ENCODE measurements around the gene MYO1H.
"Not testable (repeated sequence)": the region's sequence is repeated elsewhere in the genome, so short reads cannot be mapped to it uniquely, and the experiment has no call there.

Gene MYO1H, protein sequence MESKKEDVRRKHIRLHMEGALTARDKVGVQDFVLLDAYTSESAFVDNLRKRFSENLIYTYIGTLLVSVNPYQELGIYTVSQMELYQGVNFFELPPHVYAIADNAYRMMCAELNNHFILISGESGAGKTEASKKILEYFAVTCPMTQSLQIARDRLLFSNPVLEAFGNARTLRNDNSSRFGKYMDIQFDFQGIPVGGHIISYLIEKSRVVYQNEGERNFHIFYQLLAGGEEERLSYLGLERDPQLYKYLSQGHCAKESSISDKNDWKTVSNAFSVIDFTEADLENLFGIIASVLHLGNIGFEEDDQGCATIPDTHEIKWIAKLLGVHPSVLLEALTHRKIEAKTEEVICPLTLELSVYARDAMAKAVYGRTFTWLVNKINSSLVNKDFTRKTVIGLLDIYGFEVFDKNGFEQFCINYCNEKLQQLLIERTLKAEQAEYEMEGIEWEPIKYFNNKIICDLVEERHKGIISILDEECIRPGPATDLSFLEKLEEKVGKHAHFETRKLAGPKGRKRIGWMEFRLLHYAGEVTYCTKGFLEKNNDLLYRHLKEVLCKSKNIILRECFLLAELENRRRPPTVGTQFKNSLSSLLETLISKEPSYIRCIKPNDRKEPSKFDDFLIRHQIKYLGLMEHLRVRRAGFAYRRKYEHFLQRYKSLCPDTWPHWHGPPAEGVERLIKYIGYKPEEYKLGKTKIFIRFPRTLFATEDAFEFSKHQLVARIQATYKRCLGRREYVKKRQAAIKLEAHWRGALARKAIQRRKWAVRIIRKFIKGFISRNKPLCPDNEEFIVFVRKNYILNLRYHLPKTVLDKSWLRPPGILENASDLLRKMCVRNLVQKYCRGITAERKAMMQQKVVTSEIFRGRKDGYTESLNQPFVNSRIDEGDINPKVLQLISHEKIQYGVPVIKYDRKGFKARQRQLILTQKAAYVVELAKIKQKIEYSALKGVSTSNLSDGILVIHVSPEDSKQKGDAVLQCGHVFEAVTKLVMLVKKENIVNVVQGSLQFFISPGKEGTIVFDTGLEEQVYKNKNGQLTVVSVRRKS

DNA sequence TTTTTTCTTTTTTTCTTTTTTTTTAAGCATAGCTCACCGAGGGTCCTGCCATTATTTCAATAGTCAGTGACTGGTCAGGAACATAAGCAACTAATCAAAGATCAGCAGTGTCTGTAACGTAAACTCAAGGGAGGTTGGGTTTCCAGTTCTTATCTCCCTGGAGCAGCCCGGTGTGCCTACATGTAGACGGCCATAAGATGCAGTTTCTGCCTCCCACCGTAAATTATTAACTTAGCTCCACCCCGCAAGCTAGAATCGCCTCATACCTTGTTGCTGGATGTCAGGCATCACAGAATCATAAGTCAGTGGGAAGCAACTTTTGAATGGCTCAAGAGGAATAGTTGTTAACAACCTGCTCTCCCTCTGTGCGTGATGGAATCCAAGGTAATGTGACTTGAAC, at the start of gene MYO1H:
Gene MYO1H, plus strand, starts transcription at position 312 of the 400 bp plus-strand sequence. Its CDS starts 61 bp downstream, at position 373.
- FAIRE-seq: no peak

GRCh38 chr12:109299849-109300248, 47.9 kb upstream of the MYO1H start:
- FAIRE-seq: no peak

DNA sequence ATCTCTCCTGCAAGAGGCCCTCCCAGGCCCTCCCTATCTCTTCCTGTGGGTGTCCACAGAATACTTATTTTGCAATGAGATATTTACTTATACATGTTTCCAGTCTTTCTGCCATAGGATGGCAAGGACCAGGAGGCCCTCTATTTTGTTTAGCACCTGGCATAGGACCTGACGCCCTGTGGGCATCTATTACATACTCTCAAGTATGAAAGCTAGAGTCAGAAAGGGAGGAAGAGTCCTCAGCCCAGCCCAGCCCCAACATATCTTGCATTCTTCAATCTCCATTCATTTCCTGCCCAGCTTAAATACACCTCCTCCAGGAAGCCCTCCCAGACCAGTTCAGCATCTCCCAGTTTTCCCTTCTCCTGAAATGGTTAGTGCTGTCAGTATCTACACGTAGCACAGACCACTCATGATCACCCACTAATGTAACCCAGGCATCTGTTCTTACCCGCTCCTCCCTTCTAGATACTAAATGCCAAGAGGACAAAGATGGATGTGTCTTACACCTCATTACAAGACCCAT, 46.0 kb upstream of the MYO1H start:
- FAIRE-seq: no peak

- no peak for FAIRE-seq
These were observed 45.3 kb upstream of the MYO1H start for GRCh38 chr12:109302358-109302757.

GRCh38 chr12:109302770-109303169, 44.9 kb upstream of the MYO1H start:
- no peak for FAIRE-seq

- FAIRE-seq: no peak
These were observed 43.2 kb upstream of the MYO1H start for GRCh38 chr12:109304485-109304884.

DNA sequence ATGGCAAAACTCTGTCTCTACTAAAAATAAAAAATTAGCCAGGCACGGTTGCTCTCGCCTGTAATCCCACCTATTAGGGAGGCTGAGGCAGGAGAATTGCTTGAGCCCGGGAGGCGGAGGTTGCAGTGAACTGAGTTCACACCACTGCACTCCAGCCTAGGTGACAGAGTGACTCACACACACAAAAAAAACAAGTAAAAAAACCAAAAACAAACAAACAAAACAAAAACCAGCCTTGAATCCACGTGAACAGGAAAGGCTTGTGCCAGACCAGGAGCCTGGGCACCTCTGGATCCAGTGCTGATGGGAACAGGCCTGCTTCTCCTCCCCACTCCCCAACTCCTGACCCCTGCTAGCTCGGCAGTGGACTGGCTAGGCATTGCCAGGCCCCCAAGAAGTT, 42.2 kb upstream of the MYO1H start:
- FAIRE-seq: no peak

DNA sequence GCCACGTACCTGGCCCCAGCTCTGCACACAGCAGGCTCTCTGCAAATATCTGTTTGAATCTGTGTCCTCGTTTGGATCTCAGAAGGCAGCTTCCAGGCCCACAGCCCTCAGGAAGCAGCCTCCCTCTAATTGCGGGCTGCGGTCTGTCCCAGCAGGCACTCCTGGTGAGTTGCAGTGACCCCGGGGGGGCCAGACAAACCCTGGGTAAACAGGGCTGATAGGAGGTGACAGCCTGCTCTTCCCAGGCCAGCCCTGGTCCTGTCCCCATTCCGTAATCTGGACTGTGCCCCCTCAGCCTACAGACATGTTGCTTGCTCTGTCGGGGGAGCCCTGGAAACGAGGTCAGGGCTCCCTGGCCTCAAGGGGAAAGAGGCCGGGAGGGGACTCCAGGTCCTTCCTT, 40.6 kb upstream of the MYO1H start:
- no peak for FAIRE-seq

- FAIRE-seq: no peak
These were observed 38.9 kb upstream of the MYO1H start, which contains the start of gene FOXN4 for GRCh38 chr12:109308534-109309380. FOXN4 (minus strand) TSS chr12:109309284; CDS start chr12:109308321, 963 bp downstream.

DNA sequence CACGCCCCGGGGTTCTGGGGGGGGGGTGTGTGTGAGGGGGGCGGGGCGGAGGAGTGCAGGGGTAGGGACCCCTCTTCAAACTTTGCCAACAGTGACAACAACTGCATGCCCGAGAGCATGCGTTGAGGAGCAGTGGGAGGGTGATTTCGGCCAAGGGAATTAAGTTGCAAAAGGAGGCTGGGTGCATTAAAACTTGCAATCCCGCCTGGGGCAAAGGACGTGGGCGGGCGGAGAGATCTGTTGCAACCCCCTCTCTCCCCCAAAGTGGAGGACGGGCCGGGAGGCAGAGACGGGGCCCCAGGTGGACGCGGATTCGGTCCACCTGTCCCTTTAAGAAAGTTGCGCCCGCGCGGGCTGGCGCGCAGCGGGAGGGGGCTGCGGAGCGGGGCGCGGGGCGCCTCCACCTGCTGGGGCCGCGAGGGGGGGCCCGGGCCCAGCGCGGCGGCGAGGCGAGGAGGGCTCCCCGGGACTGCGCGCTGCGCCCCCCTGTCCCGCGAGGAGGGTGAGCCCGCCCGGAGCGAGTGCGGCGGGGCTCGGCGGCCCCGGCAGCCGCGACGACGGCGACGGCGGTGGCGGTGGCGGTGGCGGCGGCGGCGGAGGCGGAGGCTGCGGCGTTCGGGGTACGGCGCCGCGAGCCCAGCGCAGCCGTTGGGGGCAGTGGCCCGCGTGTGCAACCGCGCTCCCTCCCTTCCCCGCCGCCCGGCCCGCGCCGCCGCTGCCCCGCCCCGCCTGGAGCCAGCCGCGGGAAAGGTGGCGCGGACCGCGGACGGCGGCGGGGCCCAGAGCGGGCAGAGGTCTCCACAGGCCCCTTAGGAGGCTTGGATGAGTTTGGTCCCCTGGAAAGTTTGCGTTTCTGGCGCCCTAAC, 38.1 kb upstream of the MYO1H start:
- FAIRE-seq: no peak

DNA sequence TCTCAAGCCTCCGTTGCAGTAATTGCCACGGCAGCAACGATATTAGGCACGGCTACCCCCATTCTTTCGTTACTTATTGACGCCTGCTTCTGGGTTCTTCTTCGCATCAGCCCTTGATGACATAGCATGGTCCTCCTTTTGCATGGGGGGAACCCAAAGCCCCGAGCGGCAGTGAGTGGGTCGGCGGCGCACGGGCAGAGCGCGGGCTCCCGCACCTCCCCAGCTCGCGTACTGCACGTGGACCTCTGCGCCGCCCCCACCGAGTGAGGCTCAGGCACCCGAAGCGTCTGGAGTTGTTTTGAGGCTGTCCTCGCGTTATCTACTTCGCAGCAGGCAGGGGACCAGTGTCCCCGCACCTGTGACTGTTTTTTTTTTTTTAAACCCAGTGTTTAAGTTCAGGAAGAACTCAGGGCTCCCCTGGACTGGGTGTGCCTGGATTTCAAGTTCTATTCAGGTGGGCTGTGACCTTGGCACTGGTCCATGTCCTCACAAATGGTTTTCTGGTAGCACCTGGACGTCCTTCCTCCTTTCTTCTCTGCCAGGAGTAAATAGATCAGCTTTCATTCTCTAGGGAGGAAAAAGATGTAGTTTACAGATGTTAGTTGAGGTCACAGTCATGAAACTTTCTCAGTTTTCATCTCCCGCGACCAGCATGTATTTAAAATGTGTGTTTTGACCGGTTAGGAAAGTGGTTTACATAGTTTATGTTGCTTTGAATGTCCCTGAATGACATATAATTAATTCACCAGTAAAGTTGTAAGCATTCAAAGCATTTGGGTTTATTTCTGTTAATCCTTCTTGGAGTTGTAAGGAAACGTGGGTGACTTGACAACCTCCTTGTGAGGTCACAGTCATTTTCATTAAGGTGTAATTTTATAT, 37.2 kb upstream of the MYO1H start:
- FAIRE-seq: no peak

DNA sequence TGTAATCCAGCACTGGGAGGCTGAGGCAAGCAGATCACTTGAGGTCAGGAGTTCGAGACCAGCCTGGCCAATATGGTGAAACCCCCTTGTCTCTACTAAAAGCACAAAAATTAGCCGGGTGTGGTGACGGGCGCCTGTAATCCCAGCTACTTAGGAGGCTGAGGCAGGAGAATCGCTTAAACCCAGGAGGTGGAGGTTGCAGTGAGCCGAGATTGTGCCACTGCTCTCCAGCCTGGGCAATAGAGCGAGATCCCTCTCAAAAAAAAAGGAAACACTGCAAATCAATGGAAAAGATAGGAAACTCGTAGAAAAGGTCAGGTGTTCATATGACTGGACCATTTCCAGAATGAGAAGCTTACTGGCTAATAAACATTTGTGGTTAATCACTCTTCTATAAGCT, 26.4 kb upstream of the MYO1H start:
- FAIRE-seq: not testable (repeated sequence)

DNA sequence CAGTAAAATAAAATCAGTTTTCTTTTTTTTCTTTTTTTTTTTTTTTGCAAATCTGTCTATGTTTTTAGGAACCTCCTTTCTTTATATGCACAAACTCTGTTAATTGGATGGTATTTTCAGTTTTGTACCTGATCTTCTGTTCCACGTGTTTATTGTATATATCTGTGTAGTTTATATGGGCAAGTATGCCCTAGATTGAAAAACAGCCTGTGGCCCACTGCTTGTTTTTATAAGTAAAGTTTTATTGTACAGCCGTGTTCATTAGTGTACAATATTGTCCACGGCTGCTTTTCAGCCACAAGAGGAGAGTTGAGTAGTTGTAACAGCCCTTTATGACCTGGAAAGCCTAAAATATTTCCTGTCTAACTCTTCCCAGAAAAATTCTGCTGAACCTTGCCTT, 18.7 kb upstream of the MYO1H start:
- no peak for FAIRE-seq

GRCh38 chr12:109329686-109330085, 18.0 kb upstream of the MYO1H start:
- no peak for FAIRE-seq

DNA sequence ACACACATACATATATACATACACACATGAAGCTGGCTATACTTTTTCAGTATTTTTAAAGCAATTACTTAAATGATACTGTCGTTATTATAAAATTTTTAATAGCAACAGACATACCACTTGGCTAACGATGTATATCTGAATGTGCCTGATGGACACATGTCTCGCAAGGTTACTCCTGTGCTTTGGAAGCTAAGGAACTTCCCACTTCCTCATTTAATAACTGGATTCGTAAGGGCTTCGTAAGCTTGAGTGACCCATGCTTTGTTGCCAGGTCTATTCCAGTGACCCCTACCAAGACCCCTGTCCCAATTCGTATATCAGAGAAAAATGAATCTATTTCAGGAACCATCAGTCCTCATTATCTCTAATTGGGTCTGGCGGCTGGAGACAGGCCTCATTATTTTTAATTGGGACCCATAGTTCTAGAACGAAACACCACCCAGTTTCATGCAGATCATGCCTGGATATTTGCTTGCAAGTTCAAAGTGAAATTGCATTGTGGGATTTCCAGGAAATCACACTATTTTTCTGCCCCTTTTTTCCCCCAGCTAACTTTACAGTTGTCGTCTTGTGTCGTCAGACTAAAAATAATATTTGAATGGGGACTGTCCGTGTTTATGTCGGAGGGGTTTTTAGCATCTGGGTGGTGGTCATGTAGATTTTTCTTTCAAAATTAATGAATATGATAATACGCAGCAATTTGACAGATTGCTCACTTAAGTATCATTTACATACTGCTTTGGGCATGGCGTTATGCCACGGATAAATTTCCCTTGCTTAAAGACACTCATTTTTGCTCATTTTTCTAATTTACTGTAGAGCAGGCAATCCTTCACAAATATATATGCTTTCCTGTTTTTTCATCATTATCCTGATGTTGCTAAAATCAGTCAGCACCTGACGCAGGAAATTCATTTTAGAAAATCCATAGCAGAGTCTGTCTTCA, 17.1 kb upstream of the MYO1H start:
- FAIRE-seq: no peak

DNA sequence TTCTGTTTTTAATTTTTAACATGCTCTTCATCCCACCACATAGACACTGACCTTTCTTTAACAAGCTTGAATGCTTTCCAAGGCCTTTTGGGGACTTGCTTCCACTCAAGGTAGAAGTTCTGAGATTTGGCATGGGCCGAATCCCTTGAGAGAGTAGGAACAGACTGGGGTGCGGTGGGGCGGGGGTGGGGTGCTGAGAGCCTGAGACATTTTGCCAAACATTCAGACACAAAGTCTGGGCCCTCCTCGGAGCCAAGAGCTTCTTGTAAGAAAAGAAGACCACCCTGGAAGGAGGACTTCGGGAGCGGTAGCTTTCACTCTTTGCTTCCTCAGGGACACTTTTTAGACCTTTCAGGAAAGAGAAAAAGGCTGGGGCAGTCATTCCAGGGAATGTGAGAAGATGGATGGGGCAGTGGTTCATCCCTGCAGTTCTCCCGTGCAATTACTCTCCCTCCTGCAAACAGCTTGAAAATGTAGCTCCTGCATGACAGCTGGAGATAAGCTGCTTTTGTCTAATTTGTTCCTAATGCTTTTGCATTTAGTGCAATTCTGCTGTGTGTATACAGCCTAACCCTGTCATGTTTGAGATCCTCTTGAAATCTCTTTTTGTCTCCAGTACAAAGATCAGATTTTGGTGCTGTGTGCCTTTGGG, 16.3 kb upstream of the MYO1H start:
- FAIRE-seq: no peak

GRCh38 chr12:109334887-109335286, 12.8 kb upstream of the MYO1H start:
- FAIRE-seq: no peak

GRCh38 chr12:109336593-109336992, 11.1 kb upstream of the MYO1H start:
- FAIRE-seq: no peak
